GM12892 (cell line): Measurements from ENCODE around the gene DDX55.
"Not testable (repeated sequence)": the region's sequence is repeated elsewhere in the genome, so short reads cannot be mapped to it uniquely, and the experiment has no call there.

Experiments used
- POLR2A ChIP-seq: IDR thresholded peaks from 2 replicates; pipeline ENCODE4 v1.6.1; 2011; ENCODE audit warnings: low read depth, low read length, control low read depth
- TAF1 ChIP-seq: IDR thresholded peaks from 2 replicates; pipeline ENCODE4 v1.6.1; 2011; ENCODE audit warnings: low read depth, mild to moderate bottlenecking, control low read depth, low read length, borderline replicate concordance

DNA sequence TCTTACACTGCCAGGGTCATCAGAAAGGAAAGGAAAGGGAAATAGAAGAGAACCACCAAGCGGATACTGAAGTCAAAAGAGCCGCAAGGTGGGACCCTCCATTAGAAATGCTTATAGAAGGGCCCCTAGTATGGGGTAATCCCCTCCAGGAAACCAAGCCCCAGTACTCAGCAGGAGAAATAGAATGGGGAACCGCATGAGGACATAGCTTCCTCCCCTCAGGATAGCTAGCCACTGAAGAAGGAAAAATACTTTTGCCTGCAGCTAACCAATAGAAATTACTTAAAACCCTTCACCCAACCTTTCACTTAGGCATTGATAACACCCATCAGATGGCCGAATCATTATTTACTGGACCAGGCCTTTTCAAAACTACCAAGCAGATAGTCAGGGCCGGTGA lies 47.1 kb upstream of the DDX55 start:
- not testable (repeated sequence) for TF ChIP-seq POLR2A, TAF1
